Kidney epithelial cell (primary cell): ENCODE data around the gene TEDDM1. TPM values are rescaled to one million over a fixed set of nuclear protein-coding genes. Genes with fewer than 3 reads are reported as not detected.

Source experiments
- DNase-seq: peaks from one replicate; pipeline ENCODE4 v3.0.0-alpha.2; 2010; ENCODE audit warnings: low read depth
- H3K27me3 ChIP-seq: 2 replicates; pipeline ENCODE4 v1.6.0; 2011; ENCODE audit warnings: low read length; ENCODE audit not compliant: control insufficient read depth, insufficient read depth
- H3K36me3 ChIP-seq: 2 replicates; pipeline ENCODE4 v1.5.1; 2011; ENCODE audit warnings: low read length; ENCODE audit not compliant: control insufficient read depth, insufficient read depth
- H3K4me3 ChIP-seq: 2 replicates; pipeline ENCODE4 v1.5.1; 2011; ENCODE audit warnings: low read depth, mild to moderate bottlenecking, control low read depth, low read length
- total RNA-seq: library from RNA; depleted of rRNA; stranded (reverse); fragments of >200 nt; gene quantifications from 2 replicates; pipeline ENCODE4 v1.2.3, GENCODE V29; 2015
- TF ChIP-seq, protein P1 (sequence below): IDR thresholded peaks from 2 replicates; pipeline ENCODE4 v1.5.1; 2011; ENCODE audit warnings: mild to moderate bottlenecking, moderate library complexity, low read length, control low read depth, inconsistent platforms; ENCODE audit not compliant: insufficient read depth, poor library complexity, severe bottlenecking

TEDDM1 gene
- total RNA-seq, 1 donor from 2014 or later: not detected

DNA sequence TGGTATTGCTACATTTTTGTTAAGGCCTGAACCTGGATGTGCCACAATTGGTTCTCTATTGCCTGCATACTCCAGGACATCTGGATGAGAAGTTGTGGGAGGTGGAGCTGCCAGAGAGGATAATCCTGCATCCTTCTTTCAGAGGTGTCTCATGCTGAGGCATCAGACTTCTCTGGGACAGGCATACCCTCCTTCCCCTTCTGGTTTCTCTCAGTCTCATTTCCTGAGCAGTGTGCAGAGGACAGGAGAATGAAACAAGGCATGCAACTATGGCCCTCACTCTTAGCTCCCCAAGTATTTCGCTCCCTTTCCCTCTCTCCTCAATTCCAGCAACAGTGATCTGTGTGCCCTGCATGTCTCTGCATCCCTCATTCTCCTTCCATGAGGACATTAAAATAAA lies 41.9 kb upstream of the TEDDM1 start:
- no peaks in the 10 kb centered on the region for H3K27me3 ChIP-seq
- no peaks in the 10 kb centered on the region for H3K36me3 ChIP-seq
- H3K4me3 ChIP-seq: no peak overlapping the region
- no peak for DNase-seq
- TF ChIP-seq, protein P1, sequence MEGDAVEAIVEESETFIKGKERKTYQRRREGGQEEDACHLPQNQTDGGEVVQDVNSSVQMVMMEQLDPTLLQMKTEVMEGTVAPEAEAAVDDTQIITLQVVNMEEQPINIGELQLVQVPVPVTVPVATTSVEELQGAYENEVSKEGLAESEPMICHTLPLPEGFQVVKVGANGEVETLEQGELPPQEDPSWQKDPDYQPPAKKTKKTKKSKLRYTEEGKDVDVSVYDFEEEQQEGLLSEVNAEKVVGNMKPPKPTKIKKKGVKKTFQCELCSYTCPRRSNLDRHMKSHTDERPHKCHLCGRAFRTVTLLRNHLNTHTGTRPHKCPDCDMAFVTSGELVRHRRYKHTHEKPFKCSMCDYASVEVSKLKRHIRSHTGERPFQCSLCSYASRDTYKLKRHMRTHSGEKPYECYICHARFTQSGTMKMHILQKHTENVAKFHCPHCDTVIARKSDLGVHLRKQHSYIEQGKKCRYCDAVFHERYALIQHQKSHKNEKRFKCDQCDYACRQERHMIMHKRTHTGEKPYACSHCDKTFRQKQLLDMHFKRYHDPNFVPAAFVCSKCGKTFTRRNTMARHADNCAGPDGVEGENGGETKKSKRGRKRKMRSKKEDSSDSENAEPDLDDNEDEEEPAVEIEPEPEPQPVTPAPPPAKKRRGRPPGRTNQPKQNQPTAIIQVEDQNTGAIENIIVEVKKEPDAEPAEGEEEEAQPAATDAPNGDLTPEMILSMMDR: no peak

DNA sequence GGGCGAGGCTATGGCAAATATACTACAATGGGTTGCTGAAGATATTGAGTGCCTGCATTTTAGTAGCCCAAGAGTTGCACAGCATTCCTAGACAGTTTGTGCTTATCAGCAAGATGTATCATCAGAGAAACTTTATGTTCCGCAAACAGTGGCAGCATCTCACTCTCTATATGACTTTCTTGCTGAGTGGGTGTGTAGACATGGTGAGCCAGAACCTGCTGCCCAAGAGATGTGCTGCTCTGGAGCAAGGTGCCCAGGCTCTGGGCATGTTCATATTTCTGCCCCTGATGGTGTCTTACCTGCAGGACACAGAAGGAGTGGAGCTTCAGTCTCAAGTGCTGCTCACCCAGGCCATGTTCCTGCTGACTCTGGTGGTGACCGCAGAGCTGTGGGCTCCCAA lies 41.3 kb upstream of the TEDDM1 start:
- TF ChIP-seq, protein P1: no peak
- Histone ChIP-seq H3K36me3 (no peaks in the 10 kb centered on the region), H3K27me3 (no peaks in the 10 kb centered on the region), H3K4me3 (no peak overlapping the region)
- DNase-seq: no peak

DNA sequence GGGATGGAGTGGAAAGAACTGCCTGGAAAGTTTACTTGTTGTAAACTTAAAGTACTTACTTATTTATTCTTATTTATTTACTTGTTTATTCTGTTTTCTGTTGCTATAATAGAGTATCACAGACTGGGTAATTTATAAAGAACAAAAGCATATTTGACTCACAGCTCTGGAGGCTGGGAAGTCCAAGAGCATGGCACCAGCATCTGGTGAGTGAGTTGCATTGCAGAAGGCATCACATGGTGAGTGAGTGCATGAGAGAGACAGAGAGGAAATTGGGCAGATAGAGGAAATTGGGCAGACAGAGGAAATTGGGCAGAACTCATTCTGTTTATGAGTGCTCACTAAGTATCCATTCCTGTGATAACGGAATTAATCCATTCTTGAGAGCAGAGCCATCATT lies 37.9 kb upstream of the TEDDM1 start:
- Histone ChIP-seq H3K36me3 (no peaks in the 10 kb centered on the region), H3K27me3 (no peaks in the 10 kb centered on the region), H3K4me3 (no peak overlapping the region)
- no peak for DNase-seq
- TF ChIP-seq, protein P1: no peak

DNA sequence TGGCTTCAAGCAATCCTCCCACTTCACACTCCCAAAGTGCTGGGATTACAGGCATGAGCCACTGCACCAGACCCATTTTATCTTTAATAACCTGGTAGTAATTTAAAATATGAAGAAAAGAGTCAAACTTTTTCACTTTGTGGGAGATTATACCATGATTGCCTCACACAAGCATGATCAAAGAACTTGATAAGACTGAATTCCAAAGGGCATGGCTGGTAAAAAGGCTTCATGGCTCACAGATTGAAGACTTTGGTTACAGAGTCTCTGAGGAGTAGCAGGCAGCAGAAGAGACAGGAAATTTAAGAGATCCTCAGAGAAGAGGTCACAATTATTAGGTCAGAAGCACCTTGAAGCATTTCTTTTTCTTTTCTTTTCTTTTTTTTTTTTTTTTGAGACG lies 33.1 kb upstream of the TEDDM1 start:
- Histone ChIP-seq H3K4me3 (no peak overlapping the region), H3K36me3 (no peaks in the 10 kb centered on the region), H3K27me3 (no peaks in the 10 kb centered on the region)
- no peak for DNase-seq
- TF ChIP-seq, protein P1: no peak

DNA sequence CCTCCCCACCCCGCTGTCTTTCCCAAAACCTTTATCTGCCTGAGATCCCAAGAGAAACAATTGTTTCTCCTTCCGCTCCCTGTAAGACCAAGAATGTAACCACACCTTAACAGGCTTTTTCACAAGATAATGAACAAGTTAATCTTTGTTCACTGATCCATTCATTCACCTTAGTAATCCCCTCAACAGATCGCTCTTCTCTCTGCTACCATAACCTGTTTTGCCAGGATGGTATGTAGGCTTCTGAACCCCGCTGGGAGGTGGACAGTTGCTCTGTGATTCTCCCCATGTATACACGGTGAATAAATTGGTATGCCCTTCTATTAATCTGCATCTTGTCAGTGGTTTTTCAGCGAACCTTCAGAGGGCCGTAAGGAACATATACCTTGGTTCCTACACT lies 30.8 kb upstream of the TEDDM1 start:
- Histone ChIP-seq H3K4me3 (no peak overlapping the region), H3K27me3 (no peaks in the 10 kb centered on the region), H3K36me3 (no peaks in the 10 kb centered on the region)
- TF ChIP-seq, protein P1: no peak
- no peak for DNase-seq

DNA sequence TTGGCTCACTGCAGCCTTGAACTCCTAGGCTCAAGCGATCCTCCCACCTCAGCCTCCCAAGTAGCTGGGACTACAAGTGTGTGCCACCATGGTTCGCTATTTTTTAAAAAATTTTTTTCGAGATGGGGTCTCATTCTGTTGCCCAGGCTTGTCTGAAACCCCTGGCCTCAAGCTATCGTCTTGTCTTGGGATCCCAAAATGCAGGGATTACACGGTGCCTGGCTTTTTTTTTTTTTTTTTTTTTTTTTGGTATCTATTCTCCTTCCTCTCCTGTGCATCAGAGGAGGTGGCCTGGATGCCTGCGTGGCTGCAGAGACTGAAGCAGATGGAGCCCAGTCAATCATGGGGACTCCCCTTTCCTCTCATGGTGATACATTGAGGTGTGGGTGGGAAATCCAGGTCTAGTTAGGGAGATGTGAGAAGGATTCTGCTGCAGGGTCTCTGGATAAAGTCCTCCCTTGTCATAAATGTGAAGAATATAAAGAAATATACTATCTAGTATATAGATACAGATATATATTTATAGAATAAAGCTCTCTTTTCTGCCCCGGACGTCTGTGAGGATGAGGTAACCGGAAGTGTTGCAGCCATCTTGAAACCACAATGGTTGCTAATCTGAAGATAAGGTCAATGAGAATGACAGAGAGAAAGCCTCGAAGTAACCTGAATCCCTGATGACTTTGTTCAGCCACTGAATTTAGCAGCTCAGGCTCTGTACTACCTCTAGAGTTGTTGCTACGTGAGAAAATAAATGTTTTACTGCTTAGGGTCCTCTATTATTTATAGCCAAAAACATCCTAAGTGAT lies 30.0 kb upstream of the TEDDM1 start:
- no peak overlapping the region for H3K4me3 ChIP-seq
- H3K27me3 ChIP-seq: no peaks in the 10 kb centered on the region
- TF ChIP-seq, protein P1: no peak
- H3K36me3 ChIP-seq: no peaks in the 10 kb centered on the region
- DNase-seq: no peak
